ENCODE results near the gene STXBP5.

The STXBP5 gene

GRCh38 chr6:147417954-147418353 lies 213.7 kb downstream of the STXBP5 start:
- H3K27me3 ChIP-seq (ENCODE audit: low read depth, low read length), result no peaks in the 10 kb centered on the region
- H3K4me2 ChIP-seq (ENCODE audit: low read length), result no peak overlapping the region
- no peaks in the 10 kb centered on the region for H3K9me3 ChIP-seq (ENCODE audit: insufficient read depth, low read length)
- H3K4me3 ChIP-seq (ENCODE audit: low read length), result no peak overlapping the region
- H3K36me3 ChIP-seq (replicated peaks; ENCODE audit: low read depth, low read length), result no peaks in the 10 kb centered on the region
- no peak overlapping the region for H2AFZ ChIP-seq (ENCODE audit: low read depth, low read length)
- no peaks in the 10 kb centered on the region for H3K4me1 ChIP-seq (ENCODE audit: low read length)
- H3K9ac ChIP-seq (ENCODE audit: low read length), result no peak overlapping the region
- H3K79me2 ChIP-seq (ENCODE audit: low read length), result no peaks in the 10 kb centered on the region
- no peaks in the 10 kb centered on the region for H4K20me1 ChIP-seq (ENCODE audit: insufficient read depth, low read length)
- no peak overlapping the region for H3K27ac ChIP-seq (ENCODE audit: low read length)
- TF ChIP-seq EZH2phosphoT487 (IDR thresholded peaks at IDR 0.05; ENCODE audit: low read depth) (no peak), CTCF (IDR thresholded peaks at IDR 0.05; ENCODE audit: low read depth, low read length) (no peak)

GRCh38 chr6:147418523-147418922 lies 214.3 kb downstream of the STXBP5 start:
- Histone ChIP-seq H3K9ac (ENCODE audit: low read length) (no peak overlapping the region), H4K20me1 (ENCODE audit: insufficient read depth, low read length) (no peaks in the 10 kb centered on the region), H3K4me2 (ENCODE audit: low read length) (no peak overlapping the region), H3K27ac (ENCODE audit: low read length) (no peak overlapping the region), H3K36me3 (replicated peaks; ENCODE audit: low read depth, low read length) (no peaks in the 10 kb centered on the region), H3K27me3 (ENCODE audit: low read depth, low read length) (no peaks in the 10 kb centered on the region), H2AFZ (ENCODE audit: low read depth, low read length) (no peak overlapping the region), H3K4me1 (ENCODE audit: low read length) (no peaks in the 10 kb centered on the region), H3K79me2 (ENCODE audit: low read length) (no peaks in the 10 kb centered on the region), H3K4me3 (ENCODE audit: low read length) (no peak overlapping the region), H3K9me3 (ENCODE audit: insufficient read depth, low read length) (no peaks in the 10 kb centered on the region)
- TF ChIP-seq EZH2phosphoT487 (IDR thresholded peaks at IDR 0.05; ENCODE audit: low read depth) (no peak), CTCF (IDR thresholded peaks at IDR 0.05; ENCODE audit: low read depth, low read length) (no peak)

- no peak for TF ChIP-seq EZH2phosphoT487 (IDR thresholded peaks at IDR 0.05; ENCODE audit: low read depth)
- TF ChIP-seq CTCF (IDR thresholded peaks at IDR 0.05; ENCODE audit: low read depth, low read length), result no peak
- H2AFZ ChIP-seq (ENCODE audit: low read depth, low read length), result no peak overlapping the region
- H3K79me2 ChIP-seq (ENCODE audit: low read length), result no peaks in the 10 kb centered on the region
- no peak overlapping the region for H3K4me3 ChIP-seq (ENCODE audit: low read length)
- H3K9ac ChIP-seq (ENCODE audit: low read length), result no peak overlapping the region
- no peak overlapping the region for H3K27ac ChIP-seq (ENCODE audit: low read length)
- H3K9me3 ChIP-seq (ENCODE audit: insufficient read depth, low read length), result no peaks in the 10 kb centered on the region
- H3K4me2 ChIP-seq (ENCODE audit: low read length), result no peak overlapping the region
- no peaks in the 10 kb centered on the region for H3K4me1 ChIP-seq (ENCODE audit: low read length)
- H3K27me3 ChIP-seq (ENCODE audit: low read depth, low read length), result no peaks in the 10 kb centered on the region
- no peaks in the 10 kb centered on the region for H3K36me3 ChIP-seq (replicated peaks; ENCODE audit: low read depth, low read length)
- H4K20me1 ChIP-seq (ENCODE audit: insufficient read depth, low read length), result no peaks in the 10 kb centered on the region
Observed at GRCh38 chr6:147421903-147422302, 217.7 kb downstream of the STXBP5 start.

- no peaks in the 10 kb centered on the region for H3K9me3 ChIP-seq (ENCODE audit: insufficient read depth, low read length)
- no peak overlapping the region for H3K4me2 ChIP-seq (ENCODE audit: low read length)
- no peaks in the 10 kb centered on the region for H3K27me3 ChIP-seq (ENCODE audit: low read depth, low read length)
- H4K20me1 ChIP-seq (ENCODE audit: insufficient read depth, low read length), result no peaks in the 10 kb centered on the region
- no peaks in the 10 kb centered on the region for H3K4me1 ChIP-seq (ENCODE audit: low read length)
- TF ChIP-seq EZH2phosphoT487 (IDR thresholded peaks at IDR 0.05; ENCODE audit: low read depth) (no peak), CTCF (IDR thresholded peaks at IDR 0.05; ENCODE audit: low read depth, low read length) (no peak)
- H3K79me2 ChIP-seq (ENCODE audit: low read length), result no peaks in the 10 kb centered on the region
- H3K36me3 ChIP-seq (replicated peaks; ENCODE audit: low read depth, low read length), result no peaks in the 10 kb centered on the region
- no peak overlapping the region for H3K27ac ChIP-seq (ENCODE audit: low read length)
- no peak overlapping the region for H2AFZ ChIP-seq (ENCODE audit: low read depth, low read length)
- no peak overlapping the region for H3K4me3 ChIP-seq (ENCODE audit: low read length)
- no peak overlapping the region for H3K9ac ChIP-seq (ENCODE audit: low read length)
Observed at GRCh38 chr6:147423111-147423510, 218.9 kb downstream of the STXBP5 start.
